SK-N-SH (cell line): ENCODE data around the gene OTUD6A. TPM values are rescaled to one million over a fixed set of nuclear protein-coding genes. Genes with fewer than 3 reads are reported as not detected.

ENCODE experiments used
- CTCF ChIA-PET: fragments of 300-600, 350-600 bp; formaldehyde crosslinking; extraction: SDS; loops from one replicate; lab custom pipeline; 2021; lab: Yijun Ruan, JAX
- POLR2A ChIA-PET: fragments of 350-600 bp; sonication (Branson Sonifier 250); formaldehyde crosslinking; extraction: SDS; loops from one replicate; lab custom pipeline; 2020; ENCODE audit warnings: antibody characterized with exemption, inconsistent platforms; lab: Yijun Ruan, JAX
- DNase-seq: peaks from one replicate; pipeline ENCODE4 v3.0.0; 2012
- H2AFZ ChIP-seq: fragments of 200-600 bp; sonication (generic); 2 replicates; pipeline ENCODE4 v1.8.1; 2016; ENCODE audit warnings: antibody characterized with exemption, mild to moderate bottlenecking, low read depth
- H3F3A ChIP-seq: fragments of 200-600 bp; sonication (generic); replicated peaks from 2 replicates; pipeline ENCODE3; 2016; ENCODE audit warnings: antibody characterized with exemption, mild to moderate bottlenecking; ENCODE audit not compliant: insufficient read depth
- H3K27ac ChIP-seq, 2 experiments: fragments of 200-500 bp in 1 of 2; fragments of 200-600 bp in 1 of 2; sonication (Bioruptor generic) in 1 of 2; sonication (generic), shearing (Covaris generic) in 1 of 2; 2 replicates each; pipeline versions ENCODE4 v1.5.1 to v1.6.1; 2014 to 2016; ENCODE audit warnings: low read depth in 2 of 2, inconsistent platforms in 1 of 2, low read length in 1 of 2, mild to moderate bottlenecking in 1 of 2, mixed read lengths in 1 of 2
- H3K27me3 ChIP-seq: fragments of 200-600 bp; sonication (generic), shearing (Covaris generic); 2 replicates; pipeline ENCODE4 v1.6.1; 2016; ENCODE audit warnings: mixed run types; ENCODE audit not compliant: insufficient read depth
- H3K36me3 ChIP-seq, 2 experiments: fragments of 200-500 bp in 1 of 2; fragments of 200-600 bp in 1 of 2; sonication (Bioruptor generic) in 1 of 2; sonication (generic) in 1 of 2; replicated peaks in 1 of 2; 2 replicates each; pipeline versions ENCODE3 to v1.5.1; 2014 to 2016; ENCODE audit warnings: low read length in 1 of 2, mild to moderate bottlenecking in 1 of 2; ENCODE audit not compliant: insufficient read depth in 2 of 2, control insufficient read depth in 1 of 2
- H3K4me1 ChIP-seq, 2 experiments: fragments of 200-500 bp in 1 of 2; fragments of 200-600 bp in 1 of 2; sonication (Bioruptor generic) in 1 of 2; sonication (generic), shearing (Covaris generic) in 1 of 2; 2 replicates each; pipeline versions ENCODE4 v1.5.1 to v1.6.1; 2014 to 2016; ENCODE audit warnings: low read depth in 1 of 2, low read length in 1 of 2, mixed run types in 1 of 2; ENCODE audit not compliant: insufficient read depth in 2 of 2, control insufficient read depth in 1 of 2
- H3K4me2 ChIP-seq: fragments of 200-600 bp; sonication (generic), shearing (Covaris generic); 2 replicates; pipeline ENCODE4 v1.6.1; 2017; ENCODE audit warnings: mixed run types
- H3K4me3 ChIP-seq, 2 experiments: fragments of 200-500 bp in 1 of 2; fragments of 200-600 bp in 1 of 2; sonication (Bioruptor generic) in 1 of 2; sonication (generic), shearing (Covaris generic) in 1 of 2; 2 replicates each; pipeline versions ENCODE4 v1.5.1 to v1.8.1; 2014 to 2016; ENCODE audit warnings: low read depth in 2 of 2, inconsistent platforms in 1 of 2, low read length in 1 of 2, mild to moderate bottlenecking in 1 of 2, mixed read lengths in 1 of 2, moderate library complexity in 1 of 2
- H3K79me2 ChIP-seq: fragments of 200-600 bp; sonication (generic); 2 replicates; pipeline ENCODE4 v1.8.1; 2017; ENCODE audit warnings: mild to moderate bottlenecking; ENCODE audit not compliant: insufficient read depth
- H3K9ac ChIP-seq: fragments of 200-600 bp; sonication (generic); 2 replicates; pipeline ENCODE4 v1.6.1; 2017; ENCODE audit warnings: mixed run types
- H3K9me2 ChIP-seq: fragments of 200-600 bp; sonication (generic); 2 replicates; pipeline ENCODE4 v1.6.1; 2017; ENCODE audit warnings: mixed run types
- H3K9me3 ChIP-seq: fragments of 200-600 bp; sonication (generic); 2 replicates; pipeline ENCODE4 v1.6.1; 2017; ENCODE audit warnings: mixed run types, mild to moderate bottlenecking, moderate library complexity
- H4K20me1 ChIP-seq: fragments of 200-600 bp; sonication (generic); 2 replicates; pipeline ENCODE4 v1.6.1; 2017; ENCODE audit warnings: mild to moderate bottlenecking, mixed run types; ENCODE audit not compliant: insufficient read depth
- EP300 ChIP-seq, 2 experiments: IDR thresholded peaks; 2 replicates each; pipeline versions ENCODE4 v1.4.0 to v1.6.1; 2012; ENCODE audit warnings: borderline replicate concordance in 1 of 2, low read depth in 1 of 2, low read length in 1 of 2
- EZH2phosphoT487 ChIP-seq: fragments of 200-600 bp; sonication (generic); IDR thresholded peaks from 2 replicates; pipeline ENCODE4 v1.6.1; 2017; ENCODE audit warnings: low read depth, mixed run types, mild to moderate bottlenecking, antibody characterized with exemption, moderate library complexity, borderline replicate concordance
- FOSL2 ChIP-seq: IDR thresholded peaks from 2 replicates; pipeline ENCODE4 v1.4.0; 2012; ENCODE audit warnings: low read depth, mild to moderate bottlenecking, moderate library complexity, borderline replicate concordance
- MEF2A ChIP-seq: IDR thresholded peaks from 2 replicates; pipeline ENCODE4 v1.4.0; 2012; ENCODE audit warnings: low read depth, borderline replicate concordance
- NFIC ChIP-seq: IDR thresholded peaks from 2 replicates; pipeline ENCODE4 v1.4.0; 2012; ENCODE audit warnings: borderline replicate concordance
- POLR2AphosphoS5 ChIP-seq: IDR thresholded peaks from 2 replicates; pipeline ENCODE4 v1.6.1; 2012; ENCODE audit warnings: low read depth, low read length
- RFX5 ChIP-seq: IDR thresholded peaks from 2 replicates; pipeline ENCODE4 v1.6.1; 2012; ENCODE audit warnings: mild to moderate bottlenecking, improper control_type of control experiment, low read length
- SIN3A ChIP-seq: IDR thresholded peaks from 2 replicates; pipeline ENCODE4 v1.6.1; 2012; ENCODE audit warnings: low read depth, mild to moderate bottlenecking, low read length, moderate library complexity, borderline replicate concordance
- USF1 ChIP-seq: IDR thresholded peaks from 2 replicates; pipeline ENCODE4 v1.4.0; 2012; ENCODE audit warnings: low read depth, borderline replicate concordance
- WGBS: methylation state at CpG from one replicate; pipeline ENCODE4 v1.1.6; 2017; ENCODE audit warnings: low lambda C conversion rate; 5-methylcytosine and 5-hydroxymethylcytosine counted together
- polyA plus RNA-seq, 3 experiments: library from polyadenylated mRNA; depleted of rRNA; stranded (reverse); fragments of >200 nt; gene quantifications; 2 replicates each; pipeline ENCODE4 v1.2.3, GENCODE V29; 2012
- TF ChIP-seq, protein P1 (sequence below): IDR thresholded peaks from 2 replicates; pipeline ENCODE4; 2012
- TF ChIP-seq, protein P2 (sequence below): fragments of 150-350 bp; IDR thresholded peaks from 2 replicates; pipeline ENCODE4 v1.6.1; 2016; ENCODE audit warnings: mild to moderate bottlenecking, low read depth, low read length
- TF ChIP-seq, protein P3 (sequence below): IDR thresholded peaks from 2 replicates; pipeline ENCODE4 v1.4.0; 2012; ENCODE audit warnings: low read depth, borderline replicate concordance

OTUD6A gene
- polyA plus RNA-seq, 1 of the 3 experiments (the other 2 are of a cell fraction): not detected

GRCh38 chrX:70082723-70083122 lies 20.5 kb downstream of the OTUD6A start:
- H3K36me3 ChIP-seq: no peaks in the 10 kb centered on the region
- CTCF ChIA-PET: interaction anchor here (1.1 to 2.3 kb wide), 2 partner anchors 14 to 589 kb away, joined by 3 to 7 read pairs; no protein-coding TSS in a partner anchor
- no peak for TF ChIP-seq RFX5
- TF ChIP-seq, protein P1, sequence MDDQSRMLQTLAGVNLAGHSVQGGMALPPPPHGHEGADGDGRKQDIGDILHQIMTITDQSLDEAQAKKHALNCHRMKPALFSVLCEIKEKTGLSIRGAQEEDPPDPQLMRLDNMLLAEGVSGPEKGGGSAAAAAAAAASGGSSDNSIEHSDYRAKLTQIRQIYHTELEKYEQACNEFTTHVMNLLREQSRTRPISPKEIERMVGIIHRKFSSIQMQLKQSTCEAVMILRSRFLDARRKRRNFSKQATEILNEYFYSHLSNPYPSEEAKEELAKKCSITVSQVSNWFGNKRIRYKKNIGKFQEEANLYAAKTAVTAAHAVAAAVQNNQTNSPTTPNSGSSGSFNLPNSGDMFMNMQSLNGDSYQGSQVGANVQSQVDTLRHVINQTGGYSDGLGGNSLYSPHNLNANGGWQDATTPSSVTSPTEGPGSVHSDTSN: no peak
- H4K20me1 ChIP-seq: no peaks in the 10 kb centered on the region
- H3K79me2 ChIP-seq: no peaks in the 10 kb centered on the region
- H3K4me1 ChIP-seq: no peaks in the 10 kb centered on the region
- H3K27ac ChIP-seq: no peak overlapping the region
- no peaks in the 10 kb centered on the region for H3K9me2 ChIP-seq
- POLR2A ChIA-PET: no interaction called here
- H2AFZ ChIP-seq: no peak overlapping the region
- no peak overlapping the region for H3K4me3 ChIP-seq
- H3K9ac ChIP-seq: no peak overlapping the region
- DNase-seq: no peak
- no peaks in the 10 kb centered on the region for H3F3A ChIP-seq
- no peak overlapping the region for H3K4me2 ChIP-seq
- WGBS: 32% methylated on average over 4 of the region's 4 CpGs
- peaks cover 8% of the 10 kb centered on the region; the same call in 1 of the 2 replicates for H3K27me3 ChIP-seq
- H3K9me3 ChIP-seq: no peaks in the 10 kb centered on the region

GRCh38 chrX:70084592-70085240 lies 22.5 kb downstream of the OTUD6A start:
- no peak overlapping the region for H3K4me3 ChIP-seq
- no peaks in the 10 kb centered on the region for H3K36me3 ChIP-seq
- H3K9me2 ChIP-seq: no peaks in the 10 kb centered on the region
- POLR2A ChIA-PET: no interaction called here
- WGBS: 34% methylated on average over 5 of the region's 5 CpGs
- H4K20me1 ChIP-seq: no peaks in the 10 kb centered on the region
- TF ChIP-seq NFIC (no peak), SIN3A (no peak), EP300 (IDR thresholded peaks at IDR 0.05; ENCODE audit: borderline replicate concordance in 1 of 2, low read depth in 1 of 2, low read length in 1 of 2) (no peak), MEF2A (no peak), POLR2AphosphoS5 (no peak), USF1 (no peak), EZH2phosphoT487 (no peak), FOSL2 (no peak)
- TF ChIP-seq, protein P2, sequence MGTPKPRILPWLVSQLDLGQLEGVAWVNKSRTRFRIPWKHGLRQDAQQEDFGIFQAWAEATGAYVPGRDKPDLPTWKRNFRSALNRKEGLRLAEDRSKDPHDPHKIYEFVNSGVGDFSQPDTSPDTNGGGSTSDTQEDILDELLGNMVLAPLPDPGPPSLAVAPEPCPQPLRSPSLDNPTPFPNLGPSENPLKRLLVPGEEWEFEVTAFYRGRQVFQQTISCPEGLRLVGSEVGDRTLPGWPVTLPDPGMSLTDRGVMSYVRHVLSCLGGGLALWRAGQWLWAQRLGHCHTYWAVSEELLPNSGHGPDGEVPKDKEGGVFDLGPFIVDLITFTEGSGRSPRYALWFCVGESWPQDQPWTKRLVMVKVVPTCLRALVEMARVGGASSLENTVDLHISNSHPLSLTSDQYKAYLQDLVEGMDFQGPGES: no peak
- TF ChIP-seq, protein P3, sequence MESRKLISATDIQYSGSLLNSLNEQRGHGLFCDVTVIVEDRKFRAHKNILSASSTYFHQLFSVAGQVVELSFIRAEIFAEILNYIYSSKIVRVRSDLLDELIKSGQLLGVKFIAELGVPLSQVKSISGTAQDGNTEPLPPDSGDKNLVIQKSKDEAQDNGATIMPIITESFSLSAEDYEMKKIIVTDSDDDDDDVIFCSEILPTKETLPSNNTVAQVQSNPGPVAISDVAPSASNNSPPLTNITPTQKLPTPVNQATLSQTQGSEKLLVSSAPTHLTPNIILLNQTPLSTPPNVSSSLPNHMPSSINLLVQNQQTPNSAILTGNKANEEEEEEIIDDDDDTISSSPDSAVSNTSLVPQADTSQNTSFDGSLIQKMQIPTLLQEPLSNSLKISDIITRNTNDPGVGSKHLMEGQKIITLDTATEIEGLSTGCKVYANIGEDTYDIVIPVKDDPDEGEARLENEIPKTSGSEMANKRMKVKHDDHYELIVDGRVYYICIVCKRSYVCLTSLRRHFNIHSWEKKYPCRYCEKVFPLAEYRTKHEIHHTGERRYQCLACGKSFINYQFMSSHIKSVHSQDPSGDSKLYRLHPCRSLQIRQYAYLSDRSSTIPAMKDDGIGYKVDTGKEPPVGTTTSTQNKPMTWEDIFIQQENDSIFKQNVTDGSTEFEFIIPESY: no peak
- no peak overlapping the region for H3K4me2 ChIP-seq
- no peaks in the 10 kb centered on the region for H3K9me3 ChIP-seq
- CTCF ChIA-PET: interaction anchor here (2.5 kb wide), 1 partner anchor 13 kb away, joined by 12 read pairs; no protein-coding TSS in a partner anchor
- no peak overlapping the region for H2AFZ ChIP-seq
- H3F3A ChIP-seq: no peaks in the 10 kb centered on the region
- no peak for DNase-seq
- no peaks in the 10 kb centered on the region for H3K79me2 ChIP-seq
- H3K27me3 ChIP-seq: peaks cover 8% of the 10 kb centered on the region; the same call in 1 of the 2 replicates
- H3K9ac ChIP-seq: no peak overlapping the region
- no peaks in the 10 kb centered on the region for H3K4me1 ChIP-seq
- H3K27ac ChIP-seq: no peak overlapping the region
